NT2/D1 (cell line): ENCODE data around the gene LIG1.

Source experiments
- DNase-seq: peaks from one replicate; pipeline ENCODE4 v3.0.0-alpha.2; 2011; ENCODE audit warnings: low read depth, low spot score
- H3K27me3 ChIP-seq: 2 replicates; pipeline ENCODE4 v1.6.0; 2011; ENCODE audit warnings: mild to moderate bottlenecking; ENCODE audit not compliant: insufficient read length, insufficient read depth
- H3K36me3 ChIP-seq: 2 replicates; pipeline ENCODE4 v1.6.1; 2011; ENCODE audit warnings: mild to moderate bottlenecking, low read length, mixed read lengths; ENCODE audit not compliant: insufficient read depth, insufficient read length
- H3K4me1 ChIP-seq: 2 replicates; pipeline ENCODE4 v1.5.1; 2011; ENCODE audit not compliant: insufficient read depth, insufficient read length
- H3K4me3 ChIP-seq: 2 replicates; pipeline ENCODE4 v1.5.1; 2011; ENCODE audit warnings: low read depth; ENCODE audit not compliant: insufficient read length
- H3K9ac ChIP-seq: 2 replicates; pipeline ENCODE4 v1.6.0; 2011; ENCODE audit warnings: low read depth; ENCODE audit not compliant: insufficient read length
- H3K9me3 ChIP-seq: 2 replicates; pipeline ENCODE4 v1.5.1; 2011; ENCODE audit warnings: mild to moderate bottlenecking, low read length; ENCODE audit not compliant: insufficient read depth
- SUZ12 ChIP-seq: IDR thresholded peaks from 2 replicates; pipeline ENCODE4 v1.6.1; 2011; ENCODE audit not compliant: insufficient read length, insufficient read depth; ENCODE audit errors: extremely low read depth
- YY1 ChIP-seq: IDR thresholded peaks from 2 replicates; pipeline ENCODE4 v1.6.1; 2011; ENCODE audit not compliant: insufficient read length, insufficient read depth
- ZNF274 ChIP-seq: IDR thresholded peaks from 2 replicates; pipeline ENCODE4 v1.6.1; 2011; ENCODE audit warnings: mild to moderate bottlenecking, low read depth, low read length

Gene LIG1

GRCh38 chr19:48190885-48191284 lies 20.7 kb upstream of the LIG1 start:
- Histone ChIP-seq H3K4me3 (no peak overlapping the region), H3K9me3 (peaks cover 12% of the 10 kb centered on the region; the same call in 1 of the 2 replicates), H3K9ac (no peak overlapping the region), H3K27me3 (no peaks in the 10 kb centered on the region), H3K36me3 (peaks cover 38% of the 10 kb centered on the region), H3K4me1 (no peaks in the 10 kb centered on the region)
- TF ChIP-seq YY1 = no peak
- TF ChIP-seq ZNF274 = no peak
- no peak for TF ChIP-seq SUZ12
- DNase-seq = no peak

- H3K36me3 ChIP-seq = peaks cover 38% of the 10 kb centered on the region
- H3K9ac ChIP-seq = no peak overlapping the region
- H3K27me3 ChIP-seq = no peaks in the 10 kb centered on the region
- no peak for DNase-seq
- TF ChIP-seq ZNF274 (no peak), SUZ12 (no peak), YY1 (no peak)
- H3K4me1 ChIP-seq = no peaks in the 10 kb centered on the region
- no peak overlapping the region for H3K4me3 ChIP-seq
- H3K9me3 ChIP-seq = peaks cover 12% of the 10 kb centered on the region; the same call in 1 of the 2 replicates
These were observed 20.2 kb upstream of the LIG1 start for GRCh38 chr19:48190288-48190884.

DNA sequence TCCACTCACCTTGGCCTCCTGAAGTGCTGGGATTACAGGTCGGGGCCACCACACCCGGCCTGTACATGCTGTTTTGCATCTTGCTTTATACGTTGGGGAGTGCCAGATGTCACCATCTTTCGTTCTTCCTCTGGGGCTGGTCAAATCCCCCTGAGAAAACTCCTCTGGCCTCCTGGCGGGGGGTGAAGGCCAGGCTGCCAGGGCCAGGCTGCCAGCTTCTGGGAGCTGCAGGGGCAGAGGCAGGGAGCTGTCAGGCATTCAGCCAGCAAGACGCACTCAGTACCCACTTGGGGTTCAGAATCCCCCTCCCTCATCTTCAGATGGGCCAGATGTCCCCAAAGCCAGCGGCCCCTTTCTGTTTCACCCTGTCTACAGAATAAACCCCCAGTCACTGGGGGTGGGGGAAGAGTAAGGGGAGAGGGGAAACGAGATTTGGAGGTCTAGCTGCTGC lies 16.4 kb upstream of the LIG1 start:
- Histone ChIP-seq H3K9ac (no peak overlapping the region), H3K36me3 (peaks cover 24% of the 10 kb centered on the region), H3K4me3 (no peak overlapping the region), H3K27me3 (no peaks in the 10 kb centered on the region), H3K9me3 (peaks cover 22% of the 10 kb centered on the region), H3K4me1 (no peaks in the 10 kb centered on the region)
- TF ChIP-seq SUZ12 (no peak), YY1 (no peak), ZNF274 (no peak)
- DNase-seq = no peak

- DNase-seq = no peak
These were observed 15.9 kb upstream of the LIG1 start for GRCh38 chr19:48186015-48186414.

DNA sequence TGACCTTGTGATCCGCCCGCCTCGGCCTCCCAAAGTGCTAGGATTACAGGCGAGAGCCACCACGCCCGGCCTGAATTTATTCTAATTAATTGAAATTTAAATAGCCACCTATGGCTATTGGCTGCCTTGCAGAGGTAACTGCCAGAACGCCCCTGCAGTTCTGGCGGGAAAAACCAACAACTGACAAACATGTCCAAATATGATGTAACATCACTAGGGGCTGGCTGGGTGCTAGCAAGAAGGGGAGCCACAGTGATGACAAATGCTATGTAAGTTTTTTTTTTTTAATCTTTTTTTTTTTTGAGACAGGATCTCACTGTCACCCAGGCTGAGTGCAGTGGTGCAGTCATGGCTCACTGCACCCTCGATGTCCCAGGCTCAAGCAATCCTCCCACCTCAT lies 13.2 kb upstream of the LIG1 start:
- Histone ChIP-seq H3K4me3 (no peak overlapping the region), H3K4me1 (no peaks in the 10 kb centered on the region), H3K27me3 (no peaks in the 10 kb centered on the region), H3K36me3 (peaks cover 13% of the 10 kb centered on the region), H3K9ac (no peak overlapping the region), H3K9me3 (peaks cover 17% of the 10 kb centered on the region)
- no peak for DNase-seq
- TF ChIP-seq SUZ12 = no peak
- TF ChIP-seq YY1 = no peak
- TF ChIP-seq ZNF274 = no peak

More at GRCh38 chr19:48186015-48186414, 15.9 kb upstream of the LIG1 start:
- H3K27me3 ChIP-seq = no peaks in the 10 kb centered on the region
- no peak overlapping the region for H3K9ac ChIP-seq
- TF ChIP-seq ZNF274 (no peak), YY1 (no peak), SUZ12 (no peak)
- peaks cover 22% of the 10 kb centered on the region for H3K36me3 ChIP-seq
- H3K9me3 ChIP-seq = peaks cover 27% of the 10 kb centered on the region
- H3K4me3 ChIP-seq = no peak overlapping the region
- no peaks in the 10 kb centered on the region for H3K4me1 ChIP-seq

- no peaks in the 10 kb centered on the region for H3K27me3 ChIP-seq
These were observed 12.3 kb upstream of the LIG1 start for GRCh38 chr19:48182434-48182833.

GRCh38 chr19:48181505-48181904 lies 11.4 kb upstream of the LIG1 start:
- DNase-seq = no peak
- Histone ChIP-seq H3K36me3 (peaks cover 8% of the 10 kb centered on the region), H3K9me3 (peaks cover 17% of the 10 kb centered on the region), H3K9ac (no peak overlapping the region), H3K4me1 (no peaks in the 10 kb centered on the region), H3K4me3 (no peak overlapping the region), H3K27me3 (no peaks in the 10 kb centered on the region)
- no peak for TF ChIP-seq YY1
- no peak for TF ChIP-seq ZNF274
- TF ChIP-seq SUZ12 = no peak

More at GRCh38 chr19:48182434-48182833, 12.3 kb upstream of the LIG1 start:
- no peak overlapping the region for H3K4me3 ChIP-seq
- peaks cover 8% of the 10 kb centered on the region for H3K36me3 ChIP-seq
- no peak for DNase-seq
- H3K9me3 ChIP-seq = peaks cover 17% of the 10 kb centered on the region
- TF ChIP-seq YY1 (no peak), ZNF274 (no peak), SUZ12 (no peak)
- no peak overlapping the region for H3K9ac ChIP-seq
- no peaks in the 10 kb centered on the region for H3K4me1 ChIP-seq

DNA sequence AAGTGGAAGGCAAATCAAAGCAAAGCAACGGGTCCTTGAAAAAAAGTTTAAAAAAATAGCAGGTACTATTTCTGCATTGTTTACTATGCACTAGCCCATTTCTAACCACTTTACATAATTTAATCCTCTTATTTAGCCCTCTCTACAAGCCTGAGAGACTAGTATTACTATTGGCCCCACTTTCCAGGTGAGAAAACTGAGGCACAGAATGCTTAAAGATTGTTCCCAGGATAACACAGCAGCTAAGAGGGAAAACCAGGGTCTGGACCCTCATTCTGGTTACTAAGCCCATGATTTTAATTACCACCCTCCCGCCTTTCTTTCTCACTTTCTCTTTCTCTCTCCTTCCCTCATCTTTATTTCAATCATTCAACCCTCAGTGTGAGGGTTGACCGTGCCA lies 6.1 kb upstream of the LIG1 start:
- TF ChIP-seq ZNF274 (no peak), YY1 (no peak), SUZ12 (no peak)
- no peak overlapping the region for H3K4me3 ChIP-seq
- H3K36me3 ChIP-seq = peaks cover 32% of the 10 kb centered on the region
- peaks cover 3% of the 10 kb centered on the region for H3K9me3 ChIP-seq
- DNase-seq = no peak
- H3K9ac ChIP-seq = no peak overlapping the region
- no peaks in the 10 kb centered on the region for H3K27me3 ChIP-seq
- H3K4me1 ChIP-seq = peaks cover 3% of the 10 kb centered on the region
